ENCODE measurements around the gene UBQLN4. TPM values are rescaled to one million over a fixed set of nuclear protein-coding genes. Genes with fewer than 3 reads are reported as not detected.
"Not testable (repeated sequence)": the region's sequence is repeated elsewhere in the genome, so short reads cannot be mapped to it uniquely, and the experiment has no call there.

The UBQLN4 gene
- total and polyA plus RNA-seq, 2 donors: 13.2 to 30.3 TPM

GRCh38 chr1:156075775-156076204 is 22.2 kb upstream of the UBQLN4 start:
- 63% methylated on average over 4 of the region's 4 CpGs for WGBS
- Histone ChIP-seq H3K4me1 (ENCODE audit: insufficient read depth) (no peaks in the 10 kb centered on the region), H3K27ac (ENCODE audit: low read depth) (no peak overlapping the region), H3K36me3 (ENCODE audit: insufficient read depth) (no peaks in the 10 kb centered on the region), H3K4me3 (ENCODE audit: low read depth, low read length) (no peak overlapping the region)
- DNase-seq (ENCODE audit: extremely low spot score): no peak

GRCh38 chr1:156075162-156075561 is 21.6 kb upstream of the UBQLN4 start:
- DNase-seq (ENCODE audit: extremely low spot score): no peak
- WGBS: 64% methylated on average over 3 of the region's 3 CpGs
- Histone ChIP-seq H3K36me3 (ENCODE audit: insufficient read depth) (no peaks in the 10 kb centered on the region), H3K27ac (ENCODE audit: low read depth) (no peak overlapping the region), H3K4me3 (ENCODE audit: low read depth, low read length) (no peak overlapping the region), H3K4me1 (ENCODE audit: insufficient read depth) (no peaks in the 10 kb centered on the region)

- 62% methylated on average over 8 of the region's 8 CpGs for WGBS
- no peaks in the 10 kb centered on the region for H3K36me3 ChIP-seq (ENCODE audit: insufficient read depth)
- H3K27ac ChIP-seq (ENCODE audit: low read depth): no peak overlapping the region
- no peaks in the 10 kb centered on the region for H3K4me1 ChIP-seq (ENCODE audit: insufficient read depth)
- no peak overlapping the region for H3K4me3 ChIP-seq (ENCODE audit: low read depth, low read length)
- no peak for DNase-seq (ENCODE audit: extremely low spot score)
These were observed 21.1 kb upstream of the UBQLN4 start for GRCh38 chr1:156074661-156075060.

- Histone ChIP-seq H3K4me3 (ENCODE audit: low read depth, low read length) (no peak overlapping the region), H3K27ac (ENCODE audit: low read depth) (no peak overlapping the region)
- 43% methylated on average over 5 of the region's 5 CpGs for WGBS
These were observed 20.1 kb upstream of the UBQLN4 start for GRCh38 chr1:156073740-156074139.

GRCh38 chr1:156073110-156073687 is 19.6 kb upstream of the UBQLN4 start:
- no peak overlapping the region for H3K27ac ChIP-seq (ENCODE audit: low read depth)
- H3K4me1 ChIP-seq (ENCODE audit: insufficient read depth): no peaks in the 10 kb centered on the region
- no peak for DNase-seq (ENCODE audit: extremely low spot score)
- WGBS: 30% methylated on average over 1 of the region's 1 CpG
- H3K4me3 ChIP-seq (ENCODE audit: low read depth, low read length): no peak overlapping the region
- H3K36me3 ChIP-seq (ENCODE audit: insufficient read depth): no peaks in the 10 kb centered on the region

More at GRCh38 chr1:156073740-156074139, 20.1 kb upstream of the UBQLN4 start:
- no peaks in the 10 kb centered on the region for H3K4me1 ChIP-seq (ENCODE audit: insufficient read depth)
- no peaks in the 10 kb centered on the region for H3K36me3 ChIP-seq (ENCODE audit: insufficient read depth)
- no peak for DNase-seq (ENCODE audit: extremely low spot score)

GRCh38 chr1:156072251-156072650 is 18.7 kb upstream of the UBQLN4 start:
- Histone ChIP-seq H3K4me3 (ENCODE audit: low read depth, low read length) (no peak overlapping the region), H3K4me1 (ENCODE audit: insufficient read depth) (no peaks in the 10 kb centered on the region), H3K36me3 (ENCODE audit: insufficient read depth) (no peaks in the 10 kb centered on the region), H3K27ac (ENCODE audit: low read depth) (no peak overlapping the region)
- 51% methylated on average over 6 of the region's 6 CpGs for WGBS
- no peak for DNase-seq (ENCODE audit: extremely low spot score)

GRCh38 chr1:156071332-156071816 is 17.8 kb upstream of the UBQLN4 start:
- not testable (repeated sequence) for H3K4me1 ChIP-seq (ENCODE audit: insufficient read depth); DNase-seq (ENCODE audit: extremely low spot score); H3K4me3 ChIP-seq (ENCODE audit: low read depth, low read length); H3K36me3 ChIP-seq (ENCODE audit: insufficient read depth); H3K27ac ChIP-seq (ENCODE audit: low read depth)
- 87% methylated on average over 7 of the region's 7 CpGs for WGBS

- Histone ChIP-seq H3K4me3 (ENCODE audit: low read depth, low read length) (no peak overlapping the region), H3K36me3 (ENCODE audit: insufficient read depth) (no peaks in the 10 kb centered on the region), H3K4me1 (ENCODE audit: insufficient read depth) (no peaks in the 10 kb centered on the region), H3K27ac (ENCODE audit: low read depth) (no peak overlapping the region)
- WGBS: 48% methylated on average over 4 of the region's 4 CpGs
- no peak for DNase-seq (ENCODE audit: extremely low spot score)
These were observed 16.9 kb upstream of the UBQLN4 start for GRCh38 chr1:156070548-156070947.

GRCh38 chr1:156069490-156070455 is 16.2 kb upstream of the UBQLN4 start:
- Histone ChIP-seq H3K4me3 (ENCODE audit: low read depth, low read length) (no peak overlapping the region), H3K36me3 (ENCODE audit: insufficient read depth) (no peaks in the 10 kb centered on the region), H3K27ac (ENCODE audit: low read depth) (no peak overlapping the region), H3K4me1 (ENCODE audit: insufficient read depth) (no peaks in the 10 kb centered on the region)
- WGBS: 78% methylated on average over 3 of the region's 3 CpGs
- DNase-seq (ENCODE audit: extremely low spot score): no peak

- Histone ChIP-seq H3K27ac (ENCODE audit: low read depth) (no peak overlapping the region), H3K4me1 (ENCODE audit: insufficient read depth) (no peaks in the 10 kb centered on the region), H3K4me3 (ENCODE audit: low read depth, low read length) (no peak overlapping the region), H3K36me3 (ENCODE audit: insufficient read depth) (no peaks in the 10 kb centered on the region)
- DNase-seq (ENCODE audit: extremely low spot score): no peak
- 87% methylated on average over 2 of the region's 2 CpGs for WGBS
These were observed 13.7 kb upstream of the UBQLN4 start for GRCh38 chr1:156067262-156067661.

GRCh38 chr1:156065871-156066270 is 12.3 kb upstream of the UBQLN4 start:
- H3K36me3 ChIP-seq (ENCODE audit: insufficient read depth): no peaks in the 10 kb centered on the region
- no peak overlapping the region for H3K27ac ChIP-seq (ENCODE audit: low read depth)
- DNase-seq (ENCODE audit: extremely low spot score): no peak
- H3K4me1 ChIP-seq (ENCODE audit: insufficient read depth): no peaks in the 10 kb centered on the region
- H3K4me3 ChIP-seq (ENCODE audit: low read depth, low read length): no peak overlapping the region
- WGBS: 69% methylated on average over 16 of the region's 16 CpGs

- Histone ChIP-seq H3K4me3 (ENCODE audit: low read depth, low read length) (no peak overlapping the region), H3K27ac (ENCODE audit: low read depth) (no peak overlapping the region), H3K4me1 (ENCODE audit: insufficient read depth) (no peaks in the 10 kb centered on the region), H3K36me3 (ENCODE audit: insufficient read depth) (no peaks in the 10 kb centered on the region)
- 88% methylated on average over 3 of the region's 3 CpGs for WGBS
- DNase-seq (ENCODE audit: extremely low spot score): no peak
These were observed 11.6 kb upstream of the UBQLN4 start for GRCh38 chr1:156065212-156065611.

- no peak for DNase-seq (ENCODE audit: extremely low spot score)
- H3K36me3 ChIP-seq (ENCODE audit: insufficient read depth): no peaks in the 10 kb centered on the region
- H3K27ac ChIP-seq (ENCODE audit: low read depth): no peak overlapping the region
- H3K4me1 ChIP-seq (ENCODE audit: insufficient read depth): no peaks in the 10 kb centered on the region
- 93% methylated on average over 2 of the region's 2 CpGs for WGBS
- H3K4me3 ChIP-seq (ENCODE audit: low read depth, low read length): no peak overlapping the region
These were observed 11.0 kb upstream of the UBQLN4 start for GRCh38 chr1:156064615-156065014.

GRCh38 chr1:156063997-156064285 is 10.3 kb upstream of the UBQLN4 start:
- H3K4me1 ChIP-seq (ENCODE audit: insufficient read depth): no peaks in the 10 kb centered on the region
- no peak overlapping the region for H3K4me3 ChIP-seq (ENCODE audit: low read depth, low read length)
- 49% methylated on average over 2 of the region's 2 CpGs for WGBS
- H3K27ac ChIP-seq (ENCODE audit: low read depth): no peak overlapping the region
- no peak for DNase-seq (ENCODE audit: extremely low spot score)
- no peaks in the 10 kb centered on the region for H3K36me3 ChIP-seq (ENCODE audit: insufficient read depth)
